ENCODE data around the gene MAP1LC3B2.

- TF ChIP-seq, protein P1, sequence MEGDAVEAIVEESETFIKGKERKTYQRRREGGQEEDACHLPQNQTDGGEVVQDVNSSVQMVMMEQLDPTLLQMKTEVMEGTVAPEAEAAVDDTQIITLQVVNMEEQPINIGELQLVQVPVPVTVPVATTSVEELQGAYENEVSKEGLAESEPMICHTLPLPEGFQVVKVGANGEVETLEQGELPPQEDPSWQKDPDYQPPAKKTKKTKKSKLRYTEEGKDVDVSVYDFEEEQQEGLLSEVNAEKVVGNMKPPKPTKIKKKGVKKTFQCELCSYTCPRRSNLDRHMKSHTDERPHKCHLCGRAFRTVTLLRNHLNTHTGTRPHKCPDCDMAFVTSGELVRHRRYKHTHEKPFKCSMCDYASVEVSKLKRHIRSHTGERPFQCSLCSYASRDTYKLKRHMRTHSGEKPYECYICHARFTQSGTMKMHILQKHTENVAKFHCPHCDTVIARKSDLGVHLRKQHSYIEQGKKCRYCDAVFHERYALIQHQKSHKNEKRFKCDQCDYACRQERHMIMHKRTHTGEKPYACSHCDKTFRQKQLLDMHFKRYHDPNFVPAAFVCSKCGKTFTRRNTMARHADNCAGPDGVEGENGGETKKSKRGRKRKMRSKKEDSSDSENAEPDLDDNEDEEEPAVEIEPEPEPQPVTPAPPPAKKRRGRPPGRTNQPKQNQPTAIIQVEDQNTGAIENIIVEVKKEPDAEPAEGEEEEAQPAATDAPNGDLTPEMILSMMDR (IDR thresholded peaks at IDR 0.05), result no peak
- no peak for TF ChIP-seq POLR2A (IDR thresholded peaks at IDR 0.05)
Measured at GRCh38 chr12:116626153-116626552, 67.0 kb downstream of the MAP1LC3B2 start.

Data from stomach (tissue), 4 donors.